Measurements from ENCODE around the gene TOB2.
"Not testable (repeated sequence)": the region's sequence is repeated elsewhere in the genome, so short reads cannot be mapped to it uniquely, and the experiment has no call there.

TOB2 gene

GRCh38 chr22:41461901-41462300 is 15.3 kb upstream of the TOB2 start:
- no peak for DNase-seq (ENCODE audit: low read depth)

- DNase-seq (ENCODE audit: low read depth), result not testable (repeated sequence)
Measured at GRCh38 chr22:41460071-41460470, 13.5 kb upstream of the TOB2 start.

- DNase-seq (ENCODE audit: low read depth), result no peak
Measured at GRCh38 chr22:41459431-41459830, 12.8 kb upstream of the TOB2 start.

GRCh38 chr22:41458161-41458728 is 11.6 kb upstream of the TOB2 start:
- no peak for DNase-seq (ENCODE audit: low read depth)

- DNase-seq (ENCODE audit: low read depth), result peak; percentile 82
Measured at GRCh38 chr22:41448189-41448808, 1.7 kb upstream of the TOB2 start.

GRCh38 chr22:41447435-41448188 is 1.0 kb upstream of the TOB2 start:
- DNase-seq (ENCODE audit: low read depth), result peak; percentile 29

GRCh38 chr22:41446057-41446501 is 522 bp downstream of the TOB2 start:
- no peak for DNase-seq (ENCODE audit: low read depth)

- no peak for DNase-seq (ENCODE audit: low read depth)
Measured at GRCh38 chr22:41445129-41446056, 1.2 kb downstream of the TOB2 start.

GRCh38 chr22:41444360-41445128 is 2.1 kb downstream of the TOB2 start:
- DNase-seq (ENCODE audit: low read depth), result peak; percentile 70

- DNase-seq (ENCODE audit: low read depth), result no peak
Measured at GRCh38 chr22:41442240-41442792, 4.3 kb downstream of the TOB2 start.

GRCh38 chr22:41440511-41440910 is 6.1 kb downstream of the TOB2 start:
- DNase-seq (ENCODE audit: low read depth), result not testable (repeated sequence)

GRCh38 chr22:41437198-41437597 is 9.4 kb downstream of the TOB2 start:
- no peak for DNase-seq (ENCODE audit: low read depth)

- DNase-seq (ENCODE audit: low read depth), result no peak
Measured at GRCh38 chr22:41436322-41437113, 10.1 kb downstream of the TOB2 start.

GRCh38 chr22:41435560-41435959 is 11.0 kb downstream of the TOB2 start:
- DNase-seq (ENCODE audit: low read depth), result no peak

GRCh38 chr22:41434361-41435003 is 12.1 kb downstream of the TOB2 start:
- DNase-seq (ENCODE audit: low read depth), result not testable (repeated sequence)

- DNase-seq (ENCODE audit: low read depth), result not testable (repeated sequence)
Measured at GRCh38 chr22:41433480-41433879, 13.1 kb downstream of the TOB2 start.

- no peak for DNase-seq (ENCODE audit: low read depth)
Measured at GRCh38 chr22:41431656-41432055, 14.9 kb downstream of the TOB2 start.

GRCh38 chr22:41429951-41430332 is 16.7 kb downstream of the TOB2 start:
- no peak for DNase-seq (ENCODE audit: low read depth)

- no peak for DNase-seq (ENCODE audit: low read depth)
Measured at GRCh38 chr22:41429232-41429950, 17.2 kb downstream of the TOB2 start.
